Amygdala (tissue), 56 donors: ENCODE measurements around the gene CARD10.
A peak's percentile ranks its signal among the peaks of the same experiment; 100 is the strongest.

Source experiments
- DNase-seq, 56 donors: peaks; one replicate each; lab custom pipeline; 2025; lab: John Stamatoyannopoulos, UW

Gene CARD10, protein sequence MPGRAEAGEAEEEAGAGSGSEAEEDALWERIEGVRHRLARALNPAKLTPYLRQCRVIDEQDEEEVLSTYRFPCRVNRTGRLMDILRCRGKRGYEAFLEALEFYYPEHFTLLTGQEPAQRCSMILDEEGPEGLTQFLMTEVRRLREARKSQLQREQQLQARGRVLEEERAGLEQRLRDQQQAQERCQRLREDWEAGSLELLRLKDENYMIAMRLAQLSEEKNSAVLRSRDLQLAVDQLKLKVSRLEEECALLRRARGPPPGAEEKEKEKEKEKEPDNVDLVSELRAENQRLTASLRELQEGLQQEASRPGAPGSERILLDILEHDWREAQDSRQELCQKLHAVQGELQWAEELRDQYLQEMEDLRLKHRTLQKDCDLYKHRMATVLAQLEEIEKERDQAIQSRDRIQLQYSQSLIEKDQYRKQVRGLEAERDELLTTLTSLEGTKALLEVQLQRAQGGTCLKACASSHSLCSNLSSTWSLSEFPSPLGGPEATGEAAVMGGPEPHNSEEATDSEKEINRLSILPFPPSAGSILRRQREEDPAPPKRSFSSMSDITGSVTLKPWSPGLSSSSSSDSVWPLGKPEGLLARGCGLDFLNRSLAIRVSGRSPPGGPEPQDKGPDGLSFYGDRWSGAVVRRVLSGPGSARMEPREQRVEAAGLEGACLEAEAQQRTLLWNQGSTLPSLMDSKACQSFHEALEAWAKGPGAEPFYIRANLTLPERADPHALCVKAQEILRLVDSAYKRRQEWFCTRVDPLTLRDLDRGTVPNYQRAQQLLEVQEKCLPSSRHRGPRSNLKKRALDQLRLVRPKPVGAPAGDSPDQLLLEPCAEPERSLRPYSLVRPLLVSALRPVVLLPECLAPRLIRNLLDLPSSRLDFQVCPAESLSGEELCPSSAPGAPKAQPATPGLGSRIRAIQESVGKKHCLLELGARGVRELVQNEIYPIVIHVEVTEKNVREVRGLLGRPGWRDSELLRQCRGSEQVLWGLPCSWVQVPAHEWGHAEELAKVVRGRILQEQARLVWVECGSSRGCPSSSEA

DNA sequence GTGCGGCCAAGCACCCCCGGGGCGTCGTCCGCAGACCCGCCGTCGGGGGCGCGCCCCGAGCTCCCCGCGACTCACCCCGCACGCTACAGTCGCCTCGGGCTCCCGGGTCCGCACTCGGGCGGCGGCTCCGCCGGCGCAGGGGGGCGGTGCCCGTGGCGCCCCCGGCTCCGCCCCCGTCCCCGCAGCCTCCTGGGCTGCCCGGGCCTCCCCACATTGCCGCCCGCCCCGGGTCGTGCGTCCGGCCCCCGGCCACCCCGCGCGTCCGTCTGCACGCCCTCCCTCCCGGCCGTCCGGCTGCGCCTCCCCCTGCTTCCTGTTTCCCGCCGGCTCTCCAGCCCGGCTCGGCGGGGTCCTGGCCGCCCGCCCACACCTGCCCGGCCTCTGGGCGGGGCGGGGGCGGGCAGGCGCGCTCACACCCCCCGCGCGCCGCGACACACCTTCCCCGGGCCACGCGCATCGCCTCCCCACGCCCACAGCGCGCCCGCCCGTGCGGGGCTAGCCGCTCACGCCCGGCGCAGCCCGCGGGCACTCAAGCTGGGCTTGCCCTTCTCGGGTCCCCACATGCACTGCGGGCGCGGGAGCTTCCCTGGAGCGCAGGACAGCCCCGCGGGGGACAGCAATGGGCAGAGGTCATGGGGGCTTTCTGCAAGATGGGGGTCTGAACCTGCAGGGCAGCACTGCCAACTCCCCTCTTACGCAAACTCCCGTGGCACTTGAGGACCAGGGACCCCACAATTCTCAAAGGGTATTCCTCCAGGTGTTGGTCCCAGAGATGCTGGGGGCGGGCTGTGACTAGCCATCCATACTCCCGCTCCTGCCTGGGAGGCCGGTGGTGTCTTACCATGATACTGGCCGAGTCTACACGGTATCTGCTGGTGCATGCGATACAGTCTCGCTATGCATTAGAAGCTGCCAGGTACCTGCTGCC is at the start of gene CARD10:
Gene CARD10 (minus strand): TSS at position 148 of the 928 bp plus-strand sequence. CDS start 215 bp downstream, outside the sequence.
- DNase-seq: peak in 2 of 56 donors; percentile 21 to 32

DNA sequence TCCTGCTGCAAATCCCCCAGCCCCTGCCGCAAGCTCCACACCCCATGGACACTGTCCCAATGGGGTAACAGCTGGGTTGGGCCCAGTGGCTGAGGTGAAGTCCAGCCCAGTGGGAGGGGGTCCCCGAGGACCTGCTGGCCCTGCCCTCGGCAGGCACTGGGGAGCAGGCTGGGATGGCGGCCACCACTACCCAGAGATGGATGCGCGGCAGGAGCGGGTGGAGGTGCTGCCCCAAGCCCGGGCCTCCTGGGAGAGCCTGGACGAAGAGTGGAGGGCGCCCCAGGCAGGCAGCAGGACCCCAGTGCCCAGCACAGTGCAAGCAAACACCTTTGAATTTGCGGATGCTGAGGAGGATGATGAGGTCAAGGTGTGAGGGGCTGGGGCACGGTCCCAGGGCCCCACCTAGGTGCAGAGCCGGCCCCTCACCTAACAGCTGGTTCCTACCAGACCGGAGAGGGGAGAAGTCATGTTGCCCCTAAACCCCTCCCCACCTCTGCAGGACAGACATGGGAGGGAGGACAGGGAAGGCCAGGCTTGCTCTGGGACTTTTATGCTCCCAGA is 49.3 kb upstream of the CARD10 start:
- peak in 3 of 56 donors; percentile 45 to 60 (median 52) for DNase-seq

DNA sequence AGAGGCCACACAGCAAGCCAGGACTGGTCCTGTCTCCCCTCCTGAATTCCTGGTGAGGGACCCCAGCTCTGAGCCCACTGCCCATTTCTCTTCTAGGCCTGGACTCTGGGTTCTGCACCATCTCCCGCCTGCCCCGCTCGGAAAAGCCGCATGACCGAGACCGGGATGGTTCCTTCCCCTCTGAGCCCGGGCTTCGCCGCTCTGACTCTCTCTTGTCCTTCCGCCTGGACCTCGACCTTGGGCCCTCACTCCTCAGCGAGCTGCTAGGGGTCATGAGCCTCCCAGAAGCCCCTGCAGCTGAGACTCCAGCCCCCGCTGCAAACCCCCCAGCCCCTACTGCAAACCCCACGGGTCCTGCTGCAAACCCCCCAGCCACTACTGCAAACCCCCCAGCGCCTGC is 48.8 kb upstream of the CARD10 start:
- no peak for DNase-seq

DNA sequence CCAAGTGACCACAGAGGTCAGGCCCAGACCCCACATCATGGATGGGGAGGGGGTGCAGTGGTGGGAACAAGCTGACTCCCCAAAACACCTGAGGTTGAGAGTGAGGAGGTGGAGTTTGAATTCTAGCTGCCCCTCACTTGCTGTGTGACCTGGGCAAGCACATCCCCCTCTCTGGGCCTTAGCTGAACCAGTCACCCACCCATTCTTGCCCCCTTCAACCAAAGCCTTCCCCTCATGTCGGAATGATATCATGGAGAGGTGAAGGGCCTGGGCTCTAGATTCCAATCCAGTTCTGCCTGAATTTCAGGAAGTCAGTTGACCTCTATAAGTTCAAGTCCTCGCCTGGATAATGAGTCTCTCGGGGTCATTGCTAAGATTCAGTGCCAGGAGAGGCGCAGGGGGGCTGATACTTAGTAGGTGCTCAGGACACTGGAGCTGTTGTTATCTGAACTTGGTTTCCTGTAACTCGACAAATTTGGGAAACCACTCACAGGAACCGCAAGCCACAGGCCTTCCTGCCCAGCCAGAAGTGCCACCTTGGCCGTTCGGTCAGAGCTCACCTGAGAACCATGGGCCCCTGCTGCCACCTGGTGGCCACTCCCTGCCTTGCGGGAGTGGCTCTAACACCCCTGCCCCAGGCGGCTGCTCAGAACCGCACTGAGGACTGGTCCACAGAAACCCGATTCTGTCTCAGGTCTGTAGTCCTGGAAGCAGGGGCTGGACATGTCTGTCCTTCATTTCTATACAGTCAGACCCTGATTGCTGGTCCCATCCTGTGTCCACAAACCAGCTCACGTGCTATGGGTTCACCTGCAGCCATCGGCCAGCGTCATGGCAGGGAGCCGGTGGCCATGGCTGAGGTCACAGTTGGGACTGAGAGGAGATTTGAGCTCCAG is 47.9 kb upstream of the CARD10 start:
- DNase-seq: peak in 41 of 56 donors; percentile 14 to 85 (median 53)

DNA sequence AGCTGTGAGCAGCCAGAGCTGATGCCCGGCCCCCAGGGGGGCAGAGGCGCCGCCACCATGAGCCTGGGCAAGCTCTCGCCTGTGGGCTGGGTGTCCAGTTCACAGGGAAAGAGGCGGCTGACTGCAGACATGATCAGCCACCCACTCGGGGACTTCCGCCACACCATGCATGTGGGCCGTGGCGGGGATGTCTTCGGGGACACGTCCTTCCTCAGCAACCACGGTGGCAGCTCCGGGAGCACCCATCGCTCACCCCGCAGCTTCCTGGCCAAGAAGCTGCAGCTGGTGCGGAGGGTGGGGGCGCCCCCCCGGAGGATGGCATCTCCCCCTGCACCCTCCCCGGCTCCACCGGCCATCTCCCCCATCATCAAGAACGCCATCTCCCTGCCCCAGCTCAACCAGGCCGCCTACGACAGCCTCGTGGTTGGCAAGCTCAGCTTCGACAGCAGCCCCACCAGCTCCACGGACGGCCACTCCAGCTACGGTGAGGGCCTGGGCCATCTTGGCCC is 47.2 kb upstream of the CARD10 start:
- DNase-seq: peak in 23 of 56 donors; percentile 12 to 70 (median 50)

DNA sequence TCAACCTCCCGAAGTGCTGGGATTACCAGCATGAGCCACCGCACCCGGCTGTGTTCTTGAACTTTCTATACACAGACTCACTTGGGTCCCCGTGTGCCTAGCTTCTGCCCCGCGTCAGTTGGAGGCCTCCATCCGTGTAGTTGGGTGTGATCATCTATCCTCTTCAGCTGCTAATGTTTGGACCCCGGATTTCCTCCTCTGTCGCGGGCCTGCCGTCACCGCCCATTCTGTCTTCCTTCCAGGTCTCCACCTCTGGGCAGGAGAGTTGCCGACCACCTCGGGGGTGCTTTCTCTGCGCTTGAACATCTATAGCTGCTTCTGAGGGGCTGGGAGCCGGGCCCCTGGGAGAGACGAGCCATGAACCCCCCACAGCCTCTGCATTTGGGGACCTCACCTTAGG is 46.6 kb upstream of the CARD10 start:
- no peak for DNase-seq

DNA sequence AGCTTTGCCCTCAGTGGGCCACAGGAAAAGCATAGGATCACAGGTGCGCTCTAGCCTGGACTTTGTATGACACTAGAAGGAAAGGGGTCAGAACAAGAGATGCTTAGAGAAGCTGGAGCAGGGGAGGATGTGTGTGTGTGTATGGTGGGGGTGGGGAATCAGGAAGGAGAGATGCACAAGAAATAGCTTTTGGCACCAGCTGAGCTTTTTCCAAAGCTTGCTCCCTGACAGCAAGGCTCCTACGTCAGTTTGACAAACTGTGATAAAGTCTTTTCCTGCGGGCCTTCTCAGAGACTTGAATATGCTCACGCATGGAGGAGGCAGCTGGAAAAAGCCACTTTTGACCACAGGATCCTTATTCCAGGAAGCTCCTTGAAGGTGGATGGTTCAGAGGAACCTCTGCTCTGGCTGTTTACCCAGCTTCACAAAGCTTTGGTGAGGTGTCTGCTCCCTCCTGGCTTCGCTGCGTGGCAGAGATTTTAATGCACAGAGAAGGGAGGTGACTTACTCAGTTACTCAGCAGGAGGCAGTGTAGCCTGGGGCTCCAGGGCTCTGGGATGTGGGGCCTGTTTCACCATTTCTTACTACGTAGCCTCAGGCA is 45.0 kb upstream of the CARD10 start:
- peak in 1 of 56 donors; percentile 16 for DNase-seq

DNA sequence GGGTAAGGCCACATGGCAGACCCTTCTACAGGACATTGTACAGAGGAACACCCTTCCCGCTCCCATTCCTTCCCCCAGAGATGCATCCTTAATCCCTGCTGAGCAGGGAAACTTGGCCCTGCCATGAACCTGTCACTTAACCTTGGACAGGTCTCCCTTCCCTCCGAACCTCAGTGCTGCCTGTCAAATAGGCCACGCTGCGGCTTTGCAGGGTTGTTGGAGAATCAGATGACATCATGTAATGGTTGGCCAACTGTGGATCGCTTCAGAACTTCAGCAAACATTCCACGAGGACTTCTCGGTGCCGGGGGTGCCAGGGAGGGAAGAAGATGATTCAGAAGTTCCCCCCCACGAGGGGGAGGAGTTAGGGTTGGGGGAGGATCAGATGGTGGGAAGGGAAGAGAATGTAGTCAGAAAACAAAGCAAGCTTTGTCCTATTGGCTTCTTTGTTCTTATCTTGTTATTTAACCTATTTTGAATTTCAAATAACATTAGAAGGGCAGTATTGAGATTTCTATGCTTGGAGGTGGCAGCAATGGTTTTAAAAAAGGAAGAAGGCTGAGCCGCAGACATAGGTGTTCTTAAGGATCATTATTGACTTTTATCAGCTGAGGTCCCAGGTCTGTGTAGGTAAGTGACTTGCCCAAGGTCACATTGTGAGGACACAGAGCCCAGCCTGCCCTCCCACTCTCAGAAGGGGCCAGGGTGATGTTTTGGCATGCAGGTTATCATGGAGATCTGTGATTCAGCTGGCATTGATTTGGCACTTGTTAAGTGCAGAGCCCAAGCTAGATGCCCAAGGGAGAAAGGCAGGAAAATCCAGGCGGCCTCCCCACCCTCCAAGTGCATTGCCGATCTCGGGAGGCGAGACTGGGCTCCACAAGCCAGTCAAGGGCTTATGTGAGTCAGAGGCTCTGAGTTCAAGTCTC is 44.2 kb upstream of the CARD10 start:
- peak in 50 of 56 donors; percentile 34 to 94 (median 76) for DNase-seq

DNA sequence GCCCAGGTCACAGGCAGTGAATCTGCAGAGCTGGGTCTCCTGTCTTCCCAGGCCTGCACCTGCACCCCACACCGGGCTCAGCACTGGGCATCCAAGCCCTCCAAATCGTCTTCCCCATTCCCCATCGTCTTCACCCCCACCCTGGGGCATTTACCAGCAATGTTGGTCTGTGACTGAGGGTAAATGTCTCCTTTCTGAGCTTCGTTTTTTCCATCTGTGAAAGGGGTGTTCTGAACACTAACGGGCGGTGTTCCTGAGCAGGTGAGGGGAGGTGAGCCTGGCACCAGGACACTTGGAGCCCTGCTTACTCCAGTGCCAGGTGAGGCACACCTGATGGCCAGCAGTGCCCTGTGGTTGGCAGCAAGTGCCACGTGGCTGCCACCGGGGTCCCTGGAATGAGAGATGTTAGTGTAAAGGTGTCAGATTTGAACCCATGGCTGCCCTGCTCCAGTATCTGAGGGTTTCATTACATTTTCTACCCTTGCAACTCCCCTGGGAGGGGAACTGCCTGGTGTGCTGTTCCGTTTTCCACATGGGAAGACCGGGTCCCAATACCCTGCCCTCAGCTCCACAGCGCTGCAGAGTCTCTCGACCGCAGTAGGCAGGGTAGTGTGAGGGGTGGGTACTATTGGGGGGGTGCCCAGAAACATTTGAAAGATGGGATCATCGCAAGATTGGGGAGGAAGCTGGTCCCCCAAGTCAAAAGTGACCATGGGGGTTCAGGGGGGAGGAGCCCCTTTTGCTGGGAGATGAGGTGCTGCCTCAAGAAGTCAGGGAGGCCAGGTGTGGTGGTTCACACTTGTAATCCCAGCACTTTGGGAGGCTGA is 43.0 kb upstream of the CARD10 start:
- DNase-seq: peak in 1 of 56 donors; percentile 48

DNA sequence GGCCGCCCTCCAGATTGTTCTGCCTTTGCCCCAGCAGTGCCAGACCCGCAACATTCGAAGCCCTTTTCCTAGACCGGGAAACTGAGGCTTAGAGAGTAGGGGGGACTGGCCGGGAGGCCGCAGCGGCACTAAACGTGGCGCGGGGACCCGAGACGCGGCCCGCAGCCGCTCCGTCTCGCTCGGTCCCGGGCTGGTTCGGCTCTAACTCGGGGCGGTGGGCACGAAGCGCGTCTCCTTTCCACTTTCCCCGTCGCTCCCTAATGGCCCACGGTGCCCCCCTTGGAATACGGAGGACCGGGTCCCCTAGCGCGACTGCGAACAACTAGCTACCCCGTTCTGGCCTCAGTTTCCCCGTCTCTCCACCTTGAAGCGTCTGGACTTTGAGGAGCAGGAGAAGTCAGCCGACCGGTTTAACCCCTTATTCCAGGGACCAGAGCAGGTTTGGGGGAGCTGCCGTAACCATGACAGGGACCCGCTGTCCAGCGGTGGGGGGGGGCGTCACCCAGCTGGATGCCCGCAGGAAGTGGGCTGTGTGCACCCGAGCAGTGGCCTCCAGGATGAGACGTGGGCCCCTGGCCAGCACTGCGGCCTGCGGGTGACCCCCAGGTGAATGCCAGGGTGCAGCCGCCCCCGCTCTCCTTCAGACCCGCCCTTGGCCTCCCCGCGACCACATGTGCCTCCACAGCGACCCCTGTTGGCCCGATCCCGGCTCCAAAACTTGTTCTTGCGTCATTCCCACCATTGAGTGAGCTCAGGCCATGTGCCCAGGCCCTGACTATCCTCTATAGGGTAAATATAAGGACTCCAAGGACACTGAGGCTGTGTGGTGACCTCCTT is 42.2 kb upstream of the CARD10 start:
- DNase-seq: peak in 54 of 56 donors; percentile 40 to 92 (median 74)

DNA sequence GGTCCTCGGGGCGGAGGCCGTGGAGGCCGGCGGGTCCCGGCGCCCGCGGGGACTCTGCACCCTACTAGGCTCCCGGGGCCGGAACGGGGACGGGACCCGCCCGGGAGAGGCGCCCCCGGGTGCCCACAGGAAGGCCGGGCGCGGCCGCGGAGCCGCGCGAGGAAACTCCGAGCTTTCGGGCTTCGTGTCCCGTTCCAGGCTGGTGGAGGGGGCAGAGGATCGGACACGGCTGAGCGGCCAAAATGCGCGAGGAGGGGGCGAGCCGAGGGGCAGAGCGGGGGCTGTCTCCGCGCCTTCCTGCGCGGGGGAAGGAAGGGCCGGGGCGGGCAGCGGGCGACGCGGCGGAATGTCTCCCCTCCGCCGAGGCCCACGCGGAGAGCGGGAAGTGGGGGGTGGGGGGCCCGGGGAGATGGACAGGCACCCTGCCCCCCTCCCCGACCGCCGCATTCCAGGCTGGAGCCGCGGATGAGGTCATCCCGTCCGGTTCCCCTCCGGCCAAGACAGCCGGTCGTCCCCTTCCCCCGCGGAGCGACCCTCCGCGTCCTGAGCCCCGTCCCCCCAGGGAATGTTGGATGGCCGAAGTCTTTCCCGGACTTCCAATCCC is 41.5 kb upstream of the CARD10 start:
- DNase-seq: peak in 12 of 56 donors; percentile 16 to 68 (median 36)

DNA sequence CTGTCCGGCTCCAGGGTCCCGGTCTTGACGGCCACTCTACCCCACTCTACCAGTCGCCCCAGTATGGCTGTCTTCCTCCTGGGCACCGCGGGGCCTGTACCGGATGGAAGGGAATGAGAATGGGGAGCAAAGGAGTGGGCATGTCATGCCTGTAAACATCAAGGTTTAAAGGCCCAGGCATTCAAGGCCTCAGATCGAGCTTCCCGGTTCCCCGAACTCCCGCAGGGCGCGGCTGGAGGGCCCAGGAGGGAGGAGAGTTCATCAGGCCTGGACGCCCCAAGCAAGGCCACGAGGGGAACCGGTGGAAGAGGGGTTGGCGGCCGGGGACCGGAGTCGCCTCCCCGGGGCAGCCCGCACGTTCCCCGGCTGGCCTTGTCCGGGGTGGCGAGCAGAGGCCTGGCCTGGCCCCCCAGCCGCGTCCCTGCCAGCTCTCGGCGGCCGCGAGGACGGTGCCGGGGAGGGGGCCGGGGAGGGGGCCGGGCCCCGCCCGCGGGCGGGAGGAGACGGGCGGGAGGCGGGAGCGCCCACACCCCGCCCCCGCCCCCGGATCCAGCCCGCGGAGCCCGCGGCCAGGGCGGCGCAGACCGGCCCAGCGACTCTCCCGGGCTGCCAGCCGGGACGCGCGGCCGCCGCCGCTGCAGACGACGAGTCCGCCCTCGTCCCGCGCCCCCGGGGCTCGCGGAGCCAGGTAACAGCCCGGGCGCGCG is 40.8 kb upstream of the CARD10 start, which contains the start of gene CDC42EP1:
Gene CDC42EP1 (plus strand): TSS at position 580 of the 707 bp plus-strand sequence. CDS start 5,870 bp downstream, outside the sequence.
- DNase-seq: peak in 39 of 56 donors; percentile 27 to 82 (median 59)

DNA sequence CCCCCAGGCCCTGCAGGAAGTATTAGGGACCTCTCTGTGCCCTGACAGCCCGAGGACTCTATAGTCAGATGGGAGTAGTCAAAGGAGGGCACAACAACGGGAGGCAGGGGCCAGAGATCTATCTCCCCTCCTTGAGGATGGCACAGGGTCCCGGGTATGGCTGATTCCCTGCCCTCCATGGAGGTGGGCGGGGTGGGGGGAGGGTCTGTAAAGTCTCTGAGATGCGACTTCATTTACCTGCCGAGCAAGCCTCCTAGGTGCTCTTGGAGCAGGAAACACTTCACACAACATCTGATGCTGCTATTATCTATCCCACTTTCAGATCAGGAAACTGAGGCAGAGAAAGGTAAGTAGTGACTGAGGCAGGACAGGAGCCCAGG is 40.3 kb upstream of the CARD10 start:
- DNase-seq: no peak

DNA sequence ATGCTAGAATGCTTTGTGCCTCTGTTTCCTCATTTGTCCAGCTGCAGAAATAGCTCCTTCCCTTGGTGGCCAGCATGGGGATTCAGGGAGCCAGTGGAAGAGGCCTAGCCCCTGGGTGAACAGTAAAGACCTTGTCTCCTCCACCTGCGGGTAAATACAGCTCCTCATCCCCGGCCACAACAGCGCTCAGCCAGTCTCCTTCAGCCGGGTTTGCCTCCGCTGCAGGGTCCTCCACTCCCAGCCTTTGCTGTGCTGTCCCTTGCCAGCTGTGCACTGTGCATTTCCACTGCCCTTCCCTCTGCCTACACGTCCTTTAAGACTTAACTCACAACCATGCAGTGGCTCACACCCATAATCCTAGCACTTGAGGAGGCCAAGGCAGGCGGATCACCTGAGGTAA is 39.6 kb upstream of the CARD10 start:
- DNase-seq: no peak
